Spinal cord (tissue), 10 donors: ENCODE data around the gene CT45A2. TPM values are rescaled to one million over a fixed set of nuclear protein-coding genes. Genes with fewer than 3 reads are reported as not detected.
"Not testable (repeated sequence)": the region's sequence is repeated elsewhere in the genome, so short reads cannot be mapped to it uniquely, and the experiment has no call there.

ENCODE experiments used
- DNase-seq, 6 donors: peaks; one replicate each; pipeline versions ENCODE4 v3.0.0 to v3.0.0-alpha.2; 2013 to 2015; ENCODE audit warnings: low spot score in 6 of 6, low read depth in 4 of 6
- H3K27ac ChIP-seq: one replicate; pipeline ENCODE4 v1.5.1; 2013; ENCODE audit warnings: low read depth, low read length, control low read depth
- H3K27me3 ChIP-seq: one replicate; pipeline ENCODE4 v1.6.1; 2013; ENCODE audit warnings: low read length; ENCODE audit not compliant: control insufficient read depth, insufficient read depth
- H3K36me3 ChIP-seq: one replicate; pipeline ENCODE4 v1.6.1; 2013; ENCODE audit warnings: low read length; ENCODE audit not compliant: control insufficient read depth, insufficient read depth
- H3K4me1 ChIP-seq: one replicate; pipeline ENCODE4 v1.6.1; 2013; ENCODE audit warnings: low read length; ENCODE audit not compliant: control insufficient read depth, insufficient read depth
- H3K4me3 ChIP-seq: one replicate; pipeline ENCODE4 v1.5.1; 2013; ENCODE audit warnings: low read depth, low read length, control low read depth
- H3K9me3 ChIP-seq: one replicate; pipeline ENCODE4 v1.6.1; 2013; ENCODE audit warnings: low read length; ENCODE audit not compliant: control insufficient read depth, insufficient read depth
- WGBS: methylation state at CpG from one replicate; pipeline ENCODE4 v1.1.5; 2013; ENCODE audit warnings: missing lambda C conversion rate; ENCODE audit not compliant: insufficient coverage; 5-methylcytosine and 5-hydroxymethylcytosine counted together
- long read RNA-seq, 4 donors: transcript quantifications; one replicate each; lab custom pipeline, GENCODE V29; 2026
- polyA plus RNA-seq, 2 donors: library from polyadenylated mRNA; unstranded; fragments of 120-200 nt; gene quantifications; one replicate each; pipeline ENCODE4 v1.2.1, GENCODE V29; 2013; ENCODE audit not compliant: insufficient read length in 2 of 2
- total RNA-seq, 2 donors: library from RNA; depleted of rRNA in 1 of 2; stranded (reverse); fragments of 120-200 nt in 1 of 2; fragments of >200 nt in 1 of 2; gene quantifications; one replicate each; pipeline versions ENCODE4 v1.2.3 to v1.2.4, GENCODE V29; 2013 to 2014
- donor health status: healthy.

Gene CT45A2, protein sequence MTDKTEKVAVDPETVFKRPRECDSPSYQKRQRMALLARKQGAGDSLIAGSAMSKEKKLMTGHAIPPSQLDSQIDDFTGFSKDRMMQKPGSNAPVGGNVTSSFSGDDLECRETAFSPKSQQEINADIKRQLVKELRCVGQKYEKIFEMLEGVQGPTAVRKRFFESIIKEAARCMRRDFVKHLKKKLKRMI
- total RNA-seq (not detected), polyA plus RNA-seq (not detected)
- long read RNA-seq, donor 1, result 0 reads
- long read RNA-seq, donor 2, result 0 reads
- long read RNA-seq, donor 3, result 0 reads
- long read RNA-seq, donor 4, partial matches to known transcripts, result 0 of 1 reads
- long read RNA-seq, donor 4, other reads (novel, unspliced or antisense), result 0 of 1 reads

- H3K4me3 ChIP-seq, H3K27ac ChIP-seq, H3K27me3 ChIP-seq, H3K4me1 ChIP-seq, H3K36me3 ChIP-seq, DNase-seq, H3K9me3 ChIP-seq: not testable (repeated sequence)
- WGBS, result no CpG with 5 or more reads among the region's 17 CpGs
Observed at GRCh38 chrX:135819912-135820311, at the start of gene CT45A2. Gene CT45A2 (minus strand): TSS chrX:135820012. CDS start chrX:135816265, 3,747 bp downstream.

- not testable (repeated sequence) for H3K27me3 ChIP-seq, H3K27ac ChIP-seq, DNase-seq, H3K4me3 ChIP-seq, H3K4me1 ChIP-seq, H3K9me3 ChIP-seq, H3K36me3 ChIP-seq
- WGBS, result no CpG with 5 or more reads among the region's 17 CpGs
Observed at GRCh38 chrX:135854438-135854837, 34.6 kb upstream of the CT45A2 start, which contains the start of gene CT45A8. Gene CT45A8 (minus strand): TSS chrX:135854538. CDS start chrX:135850783, 3,755 bp downstream.

- not testable (repeated sequence) for H3K4me3 ChIP-seq, H3K27ac ChIP-seq, DNase-seq, H3K27me3 ChIP-seq, H3K4me1 ChIP-seq, H3K36me3 ChIP-seq, H3K9me3 ChIP-seq
- no CpG with 5 or more reads among the region's 17 CpGs for WGBS
Observed at GRCh38 chrX:135837180-135837579, 17.4 kb upstream of the CT45A2 start, which contains the start of gene CT45A7. Gene CT45A7 (minus strand): TSS chrX:135837280. CDS start chrX:135833533, 3,747 bp downstream.

- H3K9me3 ChIP-seq, DNase-seq, H3K4me1 ChIP-seq, H3K27me3 ChIP-seq, H3K36me3 ChIP-seq, H3K27ac ChIP-seq, H3K4me3 ChIP-seq: not testable (repeated sequence)
- WGBS, result no CpG with 5 or more reads among the region's 16 CpGs
Observed at GRCh38 chrX:135802687-135803086, 17.1 kb downstream of the CT45A2 start, which contains the start of gene CT45A6. Gene CT45A6 (minus strand): TSS chrX:135802787. CDS start chrX:135798993, 3,794 bp downstream.

GRCh38 chrX:135785403-135785802, 34.4 kb downstream of the CT45A2 start, which contains the start of gene CT45A5:
Gene CT45A5 (minus strand): TSS chrX:135785503. CDS start chrX:135781729, 3,774 bp downstream.
- not testable (repeated sequence) for H3K9me3 ChIP-seq
- WGBS, result no CpG with 5 or more reads among the region's 16 CpGs

DNA sequence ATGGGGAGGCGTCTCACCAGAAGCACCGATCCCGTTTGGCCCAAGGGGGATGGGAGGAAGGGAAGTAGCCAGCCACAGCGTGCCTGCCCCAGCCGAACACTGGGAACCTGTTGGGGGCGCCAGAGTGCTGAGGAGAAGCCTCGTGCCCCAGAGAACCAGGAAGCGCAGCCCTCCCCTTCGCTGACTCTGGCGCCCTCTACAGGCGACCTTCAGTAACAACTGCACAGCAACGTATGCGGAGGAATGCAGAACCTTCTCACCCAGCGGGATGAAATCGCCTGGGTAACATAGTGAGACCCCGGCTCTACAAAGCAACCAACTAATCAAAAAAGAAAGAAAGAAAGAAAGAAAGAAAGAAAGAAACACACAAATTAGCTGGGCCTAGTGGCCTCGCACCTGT, 51.7 kb downstream of the CT45A2 start, which contains the start of gene CT45A3:
Gene CT45A3, minus strand, starts transcription at position 101 of the 400 bp plus-strand sequence. CDS start 3,747 bp downstream, outside the sequence.
- H3K27me3 ChIP-seq, DNase-seq, H3K4me1 ChIP-seq, H3K27ac ChIP-seq, H3K9me3 ChIP-seq, H3K4me3 ChIP-seq, H3K36me3 ChIP-seq: not testable (repeated sequence)
- WGBS, result no CpG with 5 or more reads among the region's 17 CpGs

More at GRCh38 chrX:135785403-135785802, 34.4 kb downstream of the CT45A2 start, which contains the start of gene CT45A5:
- H3K4me1 ChIP-seq, H3K36me3 ChIP-seq, H3K27ac ChIP-seq, H3K4me3 ChIP-seq, DNase-seq, H3K27me3 ChIP-seq: not testable (repeated sequence)

Other genes with a start within 250 kb of the CT45A2 start
- gene CT45A1, start 106.4 kb downstream of the CT45A2 start, total RNA-seq, result not detected
- gene CT45A1, start 106.4 kb downstream of the CT45A2 start, polyA plus RNA-seq, result not detected
- under 1 TPM in 1 of 2 donors, not detected in 1; 0.33 TPM for gene CT45A3, start 51.8 kb downstream of the CT45A2 start, total RNA-seq
- not detected for gene CT45A3, start 51.8 kb downstream of the CT45A2 start, polyA plus RNA-seq
- gene CT45A5, start 34.5 kb downstream of the CT45A2 start, total RNA-seq, result under 1 TPM in 1 of 2 donors, not detected in 1; 0.89 TPM
- under 1 TPM in 1 of 2 donors, not detected in 1; 0.38 TPM for gene CT45A5, start 34.5 kb downstream of the CT45A2 start, polyA plus RNA-seq
- gene CT45A6, start 17.2 kb downstream of the CT45A2 start, total RNA-seq, result not detected
- gene CT45A6, start 17.2 kb downstream of the CT45A2 start, polyA plus RNA-seq, result not detected
- gene CT45A7, start 17.3 kb upstream of the CT45A2 start, total RNA-seq, result not detected
- under 1 TPM in 1 of 2 donors, not detected in 1; 0.33 TPM for gene CT45A7, start 17.3 kb upstream of the CT45A2 start, polyA plus RNA-seq
- not detected for gene CT45A8, start 34.5 kb upstream of the CT45A2 start, total RNA-seq
- gene CT45A8, start 34.5 kb upstream of the CT45A2 start, polyA plus RNA-seq, result not detected
- gene CT45A9, start 51.8 kb upstream of the CT45A2 start, total RNA-seq, result not detected
- gene CT45A9, start 51.8 kb upstream of the CT45A2 start, polyA plus RNA-seq, result not detected
- gene CT45A10, start 73.4 kb upstream of the CT45A2 start, total RNA-seq, result not detected
- gene CT45A10, start 73.4 kb upstream of the CT45A2 start, polyA plus RNA-seq, result not detected
- not detected for gene SAGE1, start 73.7 kb upstream of the CT45A2 start, total RNA-seq
- gene SAGE1, start 73.7 kb upstream of the CT45A2 start, polyA plus RNA-seq, result not detected
- gene MMGT1, start 154.0 kb upstream of the CT45A2 start, total RNA-seq, result 10 to 100 TPM; 19.3 to 26.3 TPM
- 10 to 100 TPM; 25.7 to 32.5 TPM for gene MMGT1, start 154.0 kb upstream of the CT45A2 start, polyA plus RNA-seq
- gene SLC9A6, start 165.4 kb upstream of the CT45A2 start, total RNA-seq, result 100 to 1,000 TPM in 1 of 2 donors, 10 to 100 TPM in 1; 33.3 to 107 TPM
- gene SLC9A6, start 165.4 kb upstream of the CT45A2 start, polyA plus RNA-seq, result 100 to 1,000 TPM in 1 of 2 donors, 10 to 100 TPM in 1; 83.3 to 102 TPM